GM23338 (cell line): ENCODE data around the gene CPLX4.

Source experiments
- EZH2phosphoT487 ChIP-seq: fragments of 200-600 bp; sonication (generic); IDR thresholded peaks from one replicate; pipeline ENCODE4 v1.8.1; 2018; ENCODE audit warnings: antibody characterized with exemption; ENCODE audit not compliant: unreplicated experiment
- POLR2AphosphoS5 ChIP-seq: IDR thresholded peaks from 2 replicates; pipeline ENCODE4 v1.6.1; 2016; ENCODE audit warnings: antibody characterized with exemption, low read depth
- TF ChIP-seq, protein P1 (sequence below), 2 experiments: fragments of 200-600 bp in 1 of 2; sonication (generic) in 1 of 2; conservative IDR thresholded peaks; 2 replicates each; pipeline versions ENCODE4 v1.5.1 to v1.6.1; 2016 to 2017; ENCODE audit warnings: antibody characterized with exemption in 2 of 2, low read depth in 2 of 2, mild to moderate bottlenecking in 2 of 2, moderate library complexity in 1 of 2
- TF ChIP-seq, protein P2 (sequence below): IDR thresholded peaks from one replicate; pipeline ENCODE4 v1.6.1; 2018; ENCODE audit warnings: antibody characterized with exemption; ENCODE audit not compliant: unreplicated experiment

DNA sequence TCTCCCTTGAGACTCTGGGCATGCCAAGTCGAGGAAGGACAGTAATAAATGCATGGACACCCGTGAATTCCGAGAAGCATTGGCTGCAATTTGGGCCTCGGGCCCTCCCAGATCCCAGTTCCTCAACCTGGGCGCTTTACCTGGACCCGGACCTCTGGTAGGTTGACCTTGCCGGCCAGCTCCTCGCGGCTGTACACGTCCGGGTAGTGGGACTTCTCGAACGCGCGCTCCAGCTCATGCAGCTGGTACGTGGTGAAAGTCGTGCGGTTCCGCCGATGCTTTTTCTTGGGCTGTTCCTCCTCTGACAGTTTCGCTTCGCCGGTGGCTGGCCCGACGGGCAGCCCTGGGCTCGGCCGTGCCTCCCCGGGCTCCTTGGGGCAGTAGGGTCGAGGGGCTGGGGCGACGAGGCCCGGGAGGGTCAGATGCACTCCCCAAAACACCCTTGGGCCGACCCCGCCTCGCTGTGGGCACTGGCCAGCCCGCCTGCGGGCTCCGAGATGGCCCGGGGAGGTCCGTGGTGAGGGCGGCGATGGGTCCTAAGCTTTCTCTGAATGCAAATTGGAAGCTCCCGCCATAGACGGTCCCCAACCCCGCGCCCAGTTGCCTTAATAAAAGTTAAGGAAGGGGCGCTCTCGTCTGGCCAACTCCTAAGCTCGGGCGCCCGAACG, 46.1 kb downstream of the CPLX4 start:
- TF ChIP-seq, protein P1, sequence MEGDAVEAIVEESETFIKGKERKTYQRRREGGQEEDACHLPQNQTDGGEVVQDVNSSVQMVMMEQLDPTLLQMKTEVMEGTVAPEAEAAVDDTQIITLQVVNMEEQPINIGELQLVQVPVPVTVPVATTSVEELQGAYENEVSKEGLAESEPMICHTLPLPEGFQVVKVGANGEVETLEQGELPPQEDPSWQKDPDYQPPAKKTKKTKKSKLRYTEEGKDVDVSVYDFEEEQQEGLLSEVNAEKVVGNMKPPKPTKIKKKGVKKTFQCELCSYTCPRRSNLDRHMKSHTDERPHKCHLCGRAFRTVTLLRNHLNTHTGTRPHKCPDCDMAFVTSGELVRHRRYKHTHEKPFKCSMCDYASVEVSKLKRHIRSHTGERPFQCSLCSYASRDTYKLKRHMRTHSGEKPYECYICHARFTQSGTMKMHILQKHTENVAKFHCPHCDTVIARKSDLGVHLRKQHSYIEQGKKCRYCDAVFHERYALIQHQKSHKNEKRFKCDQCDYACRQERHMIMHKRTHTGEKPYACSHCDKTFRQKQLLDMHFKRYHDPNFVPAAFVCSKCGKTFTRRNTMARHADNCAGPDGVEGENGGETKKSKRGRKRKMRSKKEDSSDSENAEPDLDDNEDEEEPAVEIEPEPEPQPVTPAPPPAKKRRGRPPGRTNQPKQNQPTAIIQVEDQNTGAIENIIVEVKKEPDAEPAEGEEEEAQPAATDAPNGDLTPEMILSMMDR (conservative IDR thresholded peaks at IDR 0.05; ENCODE audit: low read depth in 2 of 2): no peak
- TF ChIP-seq, protein P2, sequence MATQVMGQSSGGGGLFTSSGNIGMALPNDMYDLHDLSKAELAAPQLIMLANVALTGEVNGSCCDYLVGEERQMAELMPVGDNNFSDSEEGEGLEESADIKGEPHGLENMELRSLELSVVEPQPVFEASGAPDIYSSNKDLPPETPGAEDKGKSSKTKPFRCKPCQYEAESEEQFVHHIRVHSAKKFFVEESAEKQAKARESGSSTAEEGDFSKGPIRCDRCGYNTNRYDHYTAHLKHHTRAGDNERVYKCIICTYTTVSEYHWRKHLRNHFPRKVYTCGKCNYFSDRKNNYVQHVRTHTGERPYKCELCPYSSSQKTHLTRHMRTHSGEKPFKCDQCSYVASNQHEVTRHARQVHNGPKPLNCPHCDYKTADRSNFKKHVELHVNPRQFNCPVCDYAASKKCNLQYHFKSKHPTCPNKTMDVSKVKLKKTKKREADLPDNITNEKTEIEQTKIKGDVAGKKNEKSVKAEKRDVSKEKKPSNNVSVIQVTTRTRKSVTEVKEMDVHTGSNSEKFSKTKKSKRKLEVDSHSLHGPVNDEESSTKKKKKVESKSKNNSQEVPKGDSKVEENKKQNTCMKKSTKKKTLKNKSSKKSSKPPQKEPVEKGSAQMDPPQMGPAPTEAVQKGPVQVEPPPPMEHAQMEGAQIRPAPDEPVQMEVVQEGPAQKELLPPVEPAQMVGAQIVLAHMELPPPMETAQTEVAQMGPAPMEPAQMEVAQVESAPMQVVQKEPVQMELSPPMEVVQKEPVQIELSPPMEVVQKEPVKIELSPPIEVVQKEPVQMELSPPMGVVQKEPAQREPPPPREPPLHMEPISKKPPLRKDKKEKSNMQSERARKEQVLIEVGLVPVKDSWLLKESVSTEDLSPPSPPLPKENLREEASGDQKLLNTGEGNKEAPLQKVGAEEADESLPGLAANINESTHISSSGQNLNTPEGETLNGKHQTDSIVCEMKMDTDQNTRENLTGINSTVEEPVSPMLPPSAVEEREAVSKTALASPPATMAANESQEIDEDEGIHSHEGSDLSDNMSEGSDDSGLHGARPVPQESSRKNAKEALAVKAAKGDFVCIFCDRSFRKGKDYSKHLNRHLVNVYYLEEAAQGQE: no peak
- no peak; the same call in 1 of the 2 replicates for TF ChIP-seq POLR2AphosphoS5
- no peak for TF ChIP-seq EZH2phosphoT487
